Stimulated activated CD8-positive, alpha-beta memory T cell treated with anti-CD3 and anti-CD28 coated beads, Interleukin-15, amount 100 ng/mL, for 48 hours (primary cell): Measurements from ENCODE around the gene GPAM.
A peak's percentile ranks its signal among the peaks of the same experiment; 100 is the strongest.
"Not testable (repeated sequence)": the region's sequence is repeated elsewhere in the genome, so short reads cannot be mapped to it uniquely, and the experiment has no call there.

Source experiments
- DNase-seq, 2 donors: peaks; one replicate each; pipeline ENCODE4 v3.0.0-alpha.2; 2020; ENCODE audit warnings: low read depth in 2 of 2

GPAM gene

DNA sequence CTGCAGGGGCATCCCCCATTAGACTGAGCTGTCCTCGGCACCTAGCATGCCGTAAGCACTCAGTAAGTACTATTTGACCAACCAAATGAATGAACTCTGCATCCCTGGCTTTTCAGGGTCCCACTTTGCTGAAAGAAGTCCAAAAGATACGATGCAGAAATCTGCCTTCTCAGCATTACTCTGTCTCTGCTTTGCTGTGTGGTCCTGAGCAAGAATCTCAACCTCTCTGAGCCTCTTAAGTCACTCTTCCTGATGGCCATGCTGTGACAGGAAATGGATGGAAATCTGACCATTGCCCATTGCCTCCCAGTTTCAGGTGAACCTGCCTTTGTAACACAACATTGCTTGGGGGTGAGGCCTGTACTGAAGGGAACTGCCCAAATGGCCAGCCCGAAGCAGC is 48.0 kb downstream of the GPAM start:
- no peak for DNase-seq

DNA sequence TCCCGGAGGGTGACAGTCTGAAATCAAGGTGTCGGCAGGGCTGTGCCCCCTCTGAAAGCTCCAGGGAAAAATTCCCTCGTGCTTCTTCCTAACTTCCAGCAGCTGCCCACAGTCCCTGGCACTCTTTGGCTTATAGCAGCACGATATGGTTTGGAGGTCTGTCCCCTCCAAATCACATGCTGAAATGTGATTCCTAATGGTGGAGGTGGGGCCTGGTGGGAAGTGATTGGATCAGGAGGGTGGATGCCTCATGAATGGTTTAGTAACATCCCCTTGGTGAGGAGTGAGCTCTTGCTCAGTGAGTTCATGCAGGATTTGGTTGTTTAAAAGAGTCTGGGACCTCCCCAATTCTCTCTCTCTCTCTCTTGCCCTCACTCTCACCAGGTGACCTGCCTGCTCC is 51.1 kb downstream of the GPAM start:
- DNase-seq: no peak

DNA sequence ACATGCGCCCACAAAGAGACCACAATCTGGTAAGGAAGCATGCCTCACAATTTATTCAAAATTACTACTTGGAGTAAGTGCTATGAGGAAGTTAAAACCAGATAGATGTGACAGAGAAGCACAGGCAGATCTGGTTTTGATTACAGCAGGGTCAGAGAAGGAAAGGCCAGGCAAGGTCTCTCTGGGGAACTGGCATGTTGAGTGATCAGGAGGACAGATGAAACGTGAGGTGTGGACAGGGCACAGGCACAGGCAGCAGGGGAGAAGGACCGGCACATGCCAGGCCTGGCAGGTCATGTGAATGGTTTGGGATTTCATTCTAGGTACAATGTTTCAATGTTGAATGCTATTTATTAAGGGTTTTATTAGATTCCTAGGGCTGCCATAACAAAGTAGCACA is 51.6 kb downstream of the GPAM start:
- DNase-seq: no peak

- DNase-seq: no peak
Observed at GRCh38 chr10:112131346-112131745, 52.2 kb downstream of the GPAM start.

GRCh38 chr10:112126901-112127300 is 56.7 kb downstream of the GPAM start:
- no peak for DNase-seq

- no peak for DNase-seq
Observed at GRCh38 chr10:112126172-112126571, 57.4 kb downstream of the GPAM start.

DNA sequence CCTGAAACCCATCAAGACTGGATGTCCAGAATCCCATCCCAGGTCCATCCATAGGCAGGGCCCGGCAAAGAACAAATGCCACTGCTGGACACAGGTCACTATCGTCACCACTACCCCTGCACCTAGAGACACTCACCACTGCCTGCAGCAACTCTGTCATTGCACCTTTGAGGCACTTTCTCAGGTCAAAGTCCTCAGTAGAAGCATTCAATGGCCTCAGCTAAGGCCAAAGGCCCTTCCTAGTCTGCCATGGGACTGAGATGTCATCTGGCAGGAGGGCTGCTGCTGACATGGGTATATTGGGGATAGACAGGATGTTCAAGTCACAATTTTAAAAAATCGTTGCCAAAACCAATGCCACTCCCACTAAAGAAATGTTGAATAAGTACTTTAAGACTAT is 58.7 kb downstream of the GPAM start:
- DNase-seq: no peak

DNA sequence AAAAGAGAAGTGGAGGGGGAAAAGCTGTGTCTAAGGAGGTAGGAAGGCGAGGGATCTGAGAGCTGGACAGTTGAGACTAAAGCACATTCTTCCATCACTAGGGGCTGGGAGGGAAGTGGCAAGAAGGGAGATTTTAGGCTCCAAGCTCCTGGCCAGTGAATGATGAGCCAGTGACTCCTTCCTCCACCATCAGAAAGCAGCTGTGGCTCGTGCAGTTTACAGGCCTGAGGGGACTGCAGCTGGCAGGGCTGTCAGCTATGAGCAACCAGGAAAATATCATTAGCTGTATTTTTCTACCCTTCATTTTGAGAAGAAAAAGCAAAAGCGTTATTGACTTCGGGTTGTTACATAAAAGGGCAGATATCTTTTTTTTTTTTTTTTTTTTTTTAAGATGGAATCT is 60.7 kb downstream of the GPAM start:
- DNase-seq: no peak

- no peak for DNase-seq
Observed at GRCh38 chr10:112120491-112120890, 63.1 kb downstream of the GPAM start.

- peak in 1 of 2 donors; percentile 10 for DNase-seq
Observed at GRCh38 chr10:112115781-112116385, 67.7 kb downstream of the GPAM start.

DNA sequence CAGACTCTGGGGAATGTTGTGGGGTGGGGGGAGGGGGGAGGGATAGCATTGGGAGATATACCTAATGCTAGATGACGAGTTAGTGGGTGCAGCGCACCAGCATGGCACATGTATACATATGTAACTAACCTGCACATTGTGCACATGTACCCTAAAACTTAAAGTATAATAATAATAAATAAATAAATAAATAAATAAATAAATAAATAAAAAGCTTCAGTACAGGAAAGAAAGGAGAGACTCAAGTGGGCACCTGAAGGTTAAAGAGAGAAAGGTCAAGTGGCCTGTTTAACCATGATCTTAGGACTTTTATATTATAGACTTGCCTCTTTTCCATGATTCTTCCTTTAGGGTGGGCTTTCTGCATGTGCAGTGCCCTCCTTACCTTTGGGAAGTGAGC is 73.8 kb downstream of the GPAM start:
- DNase-seq: not testable (repeated sequence)
